Epidermal melanocyte (primary cell): ENCODE data around the gene GRIFIN.

Source experiments
- DNase-seq: peaks from one replicate; pipeline ENCODE4 v3.0.0; 2011; ENCODE audit warnings: low spot score; ENCODE audit not compliant: insufficient read length

Gene GRIFIN

DNA sequence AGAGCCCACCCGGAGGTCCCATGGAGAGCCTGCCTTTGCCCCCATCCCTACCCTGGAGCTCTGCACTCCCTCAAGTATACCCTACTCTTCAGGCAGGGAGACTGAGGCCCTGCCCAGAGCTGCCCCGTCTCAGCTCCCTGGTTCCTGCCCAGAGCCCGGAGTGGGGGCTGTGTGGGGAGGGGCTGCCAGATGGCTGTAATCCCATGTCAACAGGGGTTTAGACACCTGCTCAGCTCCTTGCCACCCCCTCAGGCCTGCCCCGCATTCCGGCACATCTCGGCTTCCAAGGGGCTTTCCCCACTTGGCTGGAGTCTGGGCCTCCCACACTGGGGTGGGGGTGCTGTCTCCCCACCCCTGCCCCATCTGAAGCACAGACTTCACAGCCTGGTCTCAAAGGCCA lies 22.5 kb upstream of the GRIFIN start:
- DNase-seq, result no peak

DNA sequence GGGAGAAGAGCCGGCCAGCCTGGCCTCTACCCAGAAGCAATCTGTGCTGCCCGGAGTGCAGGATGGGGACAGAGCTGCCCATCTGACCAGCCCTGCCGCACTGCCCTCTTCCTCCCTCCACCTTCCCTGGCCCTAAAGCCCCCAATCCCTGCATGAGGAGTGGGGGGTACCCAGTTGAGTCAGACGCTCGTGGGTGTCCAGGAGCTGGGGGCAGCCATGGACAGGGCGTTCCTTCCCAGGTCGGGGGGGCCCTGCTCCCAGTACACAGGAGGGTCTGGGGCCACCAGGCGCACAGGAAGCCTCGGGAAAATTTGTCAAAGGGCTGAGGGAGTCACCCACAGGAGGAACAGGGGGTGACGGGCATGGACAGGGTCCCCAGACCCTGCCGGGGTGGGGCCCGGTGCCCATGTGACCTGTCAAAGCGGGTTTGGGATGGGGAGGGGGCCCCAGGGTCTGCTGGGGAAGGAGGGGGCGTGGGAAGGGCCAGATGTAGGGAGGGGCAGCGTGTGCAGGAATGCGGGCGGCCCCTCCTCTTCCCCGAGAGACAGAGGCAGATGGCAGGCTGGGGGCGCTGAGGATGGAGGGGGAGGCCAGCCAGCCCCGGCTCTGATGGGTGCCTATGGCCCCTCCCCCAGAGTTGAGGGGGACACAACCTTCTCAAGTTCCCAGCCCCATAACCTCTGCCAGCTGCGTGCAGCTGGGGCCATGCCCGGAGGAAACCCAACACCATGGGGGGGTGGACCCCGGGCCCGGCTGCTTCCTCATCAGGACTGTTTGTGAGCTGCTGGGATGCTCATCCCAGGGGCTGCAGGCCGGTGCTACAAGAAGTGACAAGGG lies 21.5 kb upstream of the GRIFIN start:
- DNase-seq, result no peak

DNA sequence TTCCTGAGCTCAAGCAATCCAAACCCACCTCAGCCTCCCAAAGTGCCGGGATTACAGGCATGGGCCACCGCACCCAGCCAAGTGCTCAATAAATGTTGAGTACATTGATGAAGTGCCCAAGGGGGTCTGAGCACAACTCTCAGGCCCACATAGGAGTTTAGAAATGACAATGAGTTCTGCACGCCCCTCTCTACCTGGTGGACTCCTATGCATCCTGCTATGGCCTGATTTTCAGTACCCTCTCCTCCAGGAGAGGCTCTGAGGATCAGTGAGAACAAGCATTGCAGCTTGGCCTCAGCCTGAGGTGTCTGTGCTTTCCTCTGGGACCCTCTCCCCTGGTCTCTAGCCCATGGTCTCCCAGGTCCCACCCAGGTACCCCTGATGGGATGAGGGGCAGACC lies 20.9 kb upstream of the GRIFIN start:
- DNase-seq, result no peak

DNA sequence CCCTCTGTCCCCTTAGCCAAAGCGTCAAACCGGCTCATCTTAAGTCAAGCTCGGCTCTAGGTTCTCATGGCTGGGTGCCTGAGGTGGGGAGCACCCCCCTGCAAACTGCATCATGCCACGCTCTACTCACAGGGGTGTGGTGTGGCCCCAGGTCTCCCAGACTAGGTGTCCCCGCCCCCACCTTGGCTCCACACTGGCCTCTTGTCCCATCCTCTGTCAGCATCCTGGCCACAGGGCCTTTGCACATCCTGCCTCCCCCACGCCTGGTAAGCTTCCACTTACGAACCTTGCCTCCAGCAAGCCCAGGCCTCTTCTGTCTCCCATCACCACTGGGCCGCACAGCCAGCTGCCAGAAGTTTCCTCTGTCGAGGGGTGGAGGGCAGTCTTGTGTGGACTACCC lies 20.2 kb upstream of the GRIFIN start:
- no peak for DNase-seq

DNA sequence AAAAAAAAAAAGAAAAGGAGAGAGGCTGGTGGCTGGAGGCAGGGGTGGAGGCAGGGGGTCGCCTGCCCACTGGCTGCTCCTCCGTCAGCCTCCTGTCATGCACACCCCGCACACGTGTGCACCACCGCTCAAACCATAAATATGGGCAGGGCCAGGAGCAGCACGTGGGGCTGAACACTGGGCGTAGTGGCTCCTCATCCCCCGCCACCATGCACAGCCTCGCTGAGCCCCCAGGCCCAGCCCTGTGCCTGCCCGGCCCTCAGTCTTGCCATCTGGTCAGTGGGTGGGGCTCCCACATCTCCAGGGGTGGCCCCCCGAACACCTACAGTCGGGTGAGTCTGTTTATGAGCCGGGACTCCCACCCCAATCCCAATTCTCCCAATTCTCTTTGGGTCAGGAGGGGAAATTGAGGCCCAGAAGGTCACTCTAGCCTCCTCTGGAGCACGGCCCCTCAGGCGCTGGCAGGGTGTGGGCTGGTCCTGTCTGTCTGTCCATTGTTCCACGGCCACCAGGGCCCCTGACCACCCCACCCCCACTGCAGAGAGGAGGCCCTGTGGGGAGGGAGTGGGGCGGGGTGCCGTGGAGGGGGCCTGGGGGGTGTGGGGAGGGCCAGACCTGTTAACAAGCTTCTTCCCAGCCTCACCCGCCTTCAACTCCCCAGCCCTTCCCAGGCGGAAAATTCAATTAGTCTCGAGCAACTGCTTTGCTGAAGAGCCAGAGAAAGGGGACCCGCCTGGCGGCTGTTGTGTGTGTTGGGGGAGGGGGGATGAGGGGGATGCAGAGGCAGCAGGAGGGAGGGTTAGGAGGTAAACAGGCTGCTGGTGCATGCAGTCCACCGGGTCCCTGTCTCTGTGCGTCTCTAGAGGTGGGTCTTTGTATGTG lies 19.5 kb upstream of the GRIFIN start:
- DNase-seq, result no peak

DNA sequence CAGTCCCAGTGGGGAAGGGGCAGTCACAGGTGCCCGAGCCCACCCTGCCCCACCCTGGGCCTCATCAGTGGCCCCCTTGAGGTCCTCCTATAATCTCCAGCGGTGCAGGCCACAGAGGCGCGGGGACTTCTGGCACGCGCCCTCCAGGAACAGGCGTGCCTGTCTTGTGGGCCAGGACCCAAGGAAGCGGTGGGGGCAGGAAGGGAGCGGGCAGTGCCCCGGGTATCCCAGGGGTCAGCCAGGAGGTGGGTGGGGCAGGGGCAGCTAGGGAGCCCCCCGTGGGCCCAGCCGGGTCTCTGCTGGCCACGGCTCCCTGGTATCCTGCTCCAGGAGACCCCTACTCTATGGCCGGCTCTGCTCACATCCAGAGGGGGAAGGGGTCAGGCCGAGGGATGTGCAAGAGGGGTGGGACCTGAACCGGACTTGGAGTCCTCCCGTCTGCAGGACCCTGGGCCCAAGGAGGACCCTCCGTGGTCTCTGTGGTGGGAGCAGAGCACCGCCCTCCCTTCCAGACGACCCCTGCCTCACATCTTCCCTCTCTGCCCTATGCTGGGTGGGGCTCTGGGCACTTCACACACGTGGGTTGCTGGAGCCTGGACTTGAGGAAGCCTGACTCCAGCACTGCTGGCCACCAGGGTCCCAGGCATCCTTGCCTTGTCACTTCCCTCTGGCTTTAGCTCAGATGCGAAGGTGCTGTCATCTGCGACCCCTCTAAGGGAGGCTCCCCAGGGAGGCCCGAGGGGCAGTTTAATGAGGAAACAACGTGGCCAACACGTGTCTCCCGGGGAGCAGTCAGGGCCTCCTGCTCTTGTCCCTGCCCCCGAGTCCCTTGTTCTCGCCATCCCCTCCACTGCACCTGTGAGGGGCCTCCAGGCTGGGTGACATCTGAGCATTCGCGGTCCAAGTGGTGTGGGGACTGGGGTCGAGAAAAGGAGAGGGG lies 18.3 kb upstream of the GRIFIN start:
- no peak for DNase-seq

DNA sequence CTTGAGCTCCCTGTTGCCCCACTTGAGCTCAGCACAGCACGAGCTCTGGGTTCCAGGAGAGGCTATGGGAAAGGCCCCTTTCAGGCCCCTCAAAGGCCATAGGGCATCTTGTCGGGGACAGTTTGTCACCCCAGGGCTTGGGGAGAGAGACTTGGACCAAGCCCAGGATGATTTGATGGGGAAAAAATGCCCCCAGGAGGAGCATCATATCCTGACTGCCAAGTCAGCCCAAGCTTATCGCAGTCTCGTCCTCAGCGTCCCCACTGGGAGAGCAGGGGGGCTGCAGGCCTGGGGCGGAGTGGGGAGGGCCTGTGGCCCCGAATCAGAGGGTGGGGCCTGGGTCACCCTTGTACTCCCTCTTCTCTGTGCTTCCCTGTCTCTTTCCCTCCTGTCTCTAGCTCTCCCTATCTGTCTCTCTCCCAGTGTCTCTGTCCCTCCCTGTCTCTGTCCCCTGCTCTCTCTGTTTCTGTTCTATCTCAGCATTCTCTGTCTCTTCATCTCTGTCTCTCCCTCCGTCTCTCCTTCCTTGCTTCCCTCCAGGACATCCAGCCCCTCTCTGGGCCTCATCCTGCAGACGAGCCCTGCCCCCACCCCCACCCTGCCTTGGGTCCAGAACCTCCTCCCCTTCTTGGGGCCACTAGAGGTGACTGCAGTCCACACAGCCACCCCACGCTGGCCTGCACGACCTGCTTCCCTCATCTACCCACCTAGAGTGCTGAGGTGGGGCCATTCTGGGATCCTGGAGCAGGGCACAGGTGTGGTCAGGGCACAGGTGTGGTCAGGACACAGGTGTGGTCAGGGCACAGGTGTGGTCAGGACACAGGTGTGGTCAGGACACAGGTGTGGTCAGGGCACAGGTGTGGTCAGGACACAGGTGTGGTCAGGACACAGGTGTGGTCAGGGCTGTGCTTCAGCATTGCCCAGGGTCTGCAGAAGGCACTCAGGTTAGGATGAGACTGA lies 17.3 kb upstream of the GRIFIN start:
- DNase-seq, result no peak

DNA sequence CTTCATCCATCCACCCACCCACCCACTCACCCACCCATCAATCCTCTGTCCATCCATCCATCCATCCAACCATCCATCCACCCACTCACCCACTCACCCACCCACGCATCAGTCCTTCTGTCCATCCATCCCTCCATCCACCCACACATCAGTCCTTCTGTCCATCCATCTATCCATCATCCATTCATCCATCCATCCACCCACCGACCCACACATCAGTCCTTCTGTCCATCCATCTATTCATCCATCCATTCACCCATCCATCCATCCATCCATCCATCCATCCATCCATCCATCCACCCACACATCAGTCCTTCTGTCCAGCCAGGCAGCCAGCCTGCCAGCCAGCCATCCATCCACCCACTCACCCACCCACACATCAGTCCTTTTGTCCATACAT lies 15.8 kb upstream of the GRIFIN start:
- DNase-seq, result no peak

DNA sequence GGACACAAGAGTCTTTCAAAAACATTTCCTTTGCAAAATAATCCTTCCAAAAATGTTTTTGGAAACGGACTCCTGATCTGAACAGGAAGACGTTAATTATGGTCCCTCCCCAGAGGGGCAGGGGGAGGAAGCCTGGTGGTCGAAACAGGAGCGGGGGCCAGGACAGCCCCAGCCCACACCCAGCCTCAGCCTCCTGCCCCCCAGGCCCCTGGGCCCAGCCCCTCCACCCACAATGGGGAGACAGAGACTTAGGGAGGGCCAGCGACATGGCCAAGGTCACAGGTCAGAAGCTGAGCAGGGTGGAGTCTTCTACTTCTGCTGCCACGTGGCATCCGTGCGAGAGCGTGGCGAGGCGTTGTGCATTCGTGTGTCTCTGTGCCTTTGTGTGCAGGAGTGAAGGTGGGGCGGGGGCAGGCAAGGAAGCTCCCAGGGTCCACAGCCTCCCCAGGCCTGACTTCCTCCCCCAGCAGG lies 14.0 kb upstream of the GRIFIN start:
- DNase-seq, result no peak

DNA sequence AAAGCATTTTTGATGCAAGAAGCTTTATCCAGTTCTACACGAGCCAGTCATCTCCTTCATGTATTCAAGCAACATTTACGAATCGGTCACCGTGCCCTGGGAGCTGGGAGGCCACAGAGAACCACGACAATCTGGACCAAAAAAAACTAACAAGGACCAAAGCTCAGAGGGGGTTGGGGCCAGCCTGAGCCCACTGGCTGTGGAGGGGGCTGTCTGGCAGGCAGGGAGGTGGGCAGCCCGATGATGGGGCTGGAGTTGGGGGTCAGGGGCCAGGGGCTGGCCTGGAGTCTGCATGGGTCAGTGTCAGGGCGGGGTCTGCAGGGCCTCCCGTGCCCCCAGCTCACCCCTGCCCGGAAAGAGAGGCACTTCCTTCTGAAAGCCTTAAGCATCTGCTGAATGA lies 12.5 kb upstream of the GRIFIN start:
- DNase-seq, result no peak

DNA sequence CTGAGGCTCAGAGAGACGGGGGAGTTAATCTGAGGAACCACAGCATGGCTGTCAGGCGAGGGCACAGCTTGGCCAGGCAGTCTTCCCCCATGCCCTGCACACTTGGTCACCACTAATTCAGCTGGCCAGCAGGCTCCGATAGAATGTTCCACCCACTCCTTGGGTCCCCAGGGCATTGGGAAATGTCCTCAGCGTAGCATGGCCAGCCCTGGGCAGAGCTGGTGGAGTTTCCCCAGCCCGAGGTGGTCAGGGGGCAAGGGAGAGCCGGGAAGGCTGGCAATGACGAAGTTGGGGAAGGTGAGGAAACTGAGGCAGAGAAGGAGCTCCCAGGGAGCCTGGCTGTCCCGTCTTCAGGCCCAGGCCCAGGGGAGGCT lies 12.1 kb upstream of the GRIFIN start:
- no peak for DNase-seq

DNA sequence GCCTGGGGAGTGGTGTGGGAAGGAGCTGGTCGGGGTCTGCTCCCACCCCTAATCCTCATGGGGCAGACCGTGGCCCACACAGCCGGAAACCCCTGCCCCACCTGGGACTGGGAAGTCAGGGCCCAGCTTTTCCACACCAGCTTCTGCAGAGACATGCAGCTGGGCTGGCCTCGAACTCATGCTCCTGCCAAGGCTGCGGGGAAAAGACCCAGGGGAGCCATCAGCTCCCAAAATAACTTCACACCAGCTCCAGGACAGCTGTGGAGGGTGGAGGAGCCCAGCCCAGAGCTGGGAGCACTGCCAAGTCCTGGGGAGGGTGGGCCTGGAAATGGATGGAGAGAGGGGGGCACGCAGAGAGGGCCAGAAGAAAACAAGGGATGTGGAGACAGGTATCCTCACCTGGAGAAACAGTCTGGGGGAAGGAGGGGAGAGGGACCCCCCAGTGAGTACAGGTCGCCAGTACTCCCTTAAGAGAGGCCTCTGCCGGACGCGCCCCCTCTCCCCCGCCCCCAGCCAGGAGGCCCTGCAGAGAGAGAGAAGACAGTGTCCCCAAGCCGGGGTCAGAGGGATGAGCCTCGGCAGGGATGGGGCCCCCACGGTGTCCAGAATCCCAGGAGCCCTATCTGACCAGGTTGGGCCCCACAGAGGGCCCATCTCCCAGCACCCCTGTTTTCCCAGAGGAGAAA lies 11.5 kb upstream of the GRIFIN start:
- DNase-seq, result no peak

DNA sequence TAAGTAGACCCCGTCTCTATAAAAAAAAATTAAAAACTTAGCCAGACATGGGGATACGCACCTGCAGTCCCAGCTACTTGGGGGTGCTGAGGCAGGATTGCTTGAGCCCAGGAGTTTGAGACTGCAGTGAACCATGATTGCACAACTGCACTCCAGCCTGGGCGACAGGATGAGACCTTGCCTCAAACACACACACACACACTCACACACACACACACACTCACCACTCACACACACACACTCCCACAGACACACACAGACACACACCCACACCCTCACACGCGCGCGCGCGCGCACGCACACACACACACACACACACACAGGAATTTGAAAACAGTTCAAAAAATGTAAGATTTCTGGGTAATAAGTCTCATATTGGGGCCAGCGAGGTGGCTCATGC lies 8.7 kb upstream of the GRIFIN start:
- no peak for DNase-seq

DNA sequence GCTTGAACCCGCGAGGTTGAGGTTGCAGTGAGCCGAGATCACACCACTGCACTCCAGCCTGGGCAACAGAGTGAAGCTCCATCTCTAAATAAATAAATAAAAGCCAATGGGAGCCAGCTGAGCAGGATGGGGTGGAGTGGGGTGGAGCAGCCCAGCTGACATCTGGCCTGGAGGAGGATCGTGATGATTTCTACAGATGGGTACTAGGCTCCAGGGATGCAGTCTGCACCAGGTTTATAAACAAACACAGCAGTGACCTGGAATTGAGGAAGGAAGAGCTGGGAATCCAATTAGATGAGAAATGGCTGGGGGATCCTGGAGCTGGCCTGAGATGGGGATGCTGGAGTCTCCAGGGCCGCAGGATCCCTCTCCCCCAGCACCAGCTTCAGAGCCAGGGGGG lies 7.3 kb upstream of the GRIFIN start:
- DNase-seq, result no peak

DNA sequence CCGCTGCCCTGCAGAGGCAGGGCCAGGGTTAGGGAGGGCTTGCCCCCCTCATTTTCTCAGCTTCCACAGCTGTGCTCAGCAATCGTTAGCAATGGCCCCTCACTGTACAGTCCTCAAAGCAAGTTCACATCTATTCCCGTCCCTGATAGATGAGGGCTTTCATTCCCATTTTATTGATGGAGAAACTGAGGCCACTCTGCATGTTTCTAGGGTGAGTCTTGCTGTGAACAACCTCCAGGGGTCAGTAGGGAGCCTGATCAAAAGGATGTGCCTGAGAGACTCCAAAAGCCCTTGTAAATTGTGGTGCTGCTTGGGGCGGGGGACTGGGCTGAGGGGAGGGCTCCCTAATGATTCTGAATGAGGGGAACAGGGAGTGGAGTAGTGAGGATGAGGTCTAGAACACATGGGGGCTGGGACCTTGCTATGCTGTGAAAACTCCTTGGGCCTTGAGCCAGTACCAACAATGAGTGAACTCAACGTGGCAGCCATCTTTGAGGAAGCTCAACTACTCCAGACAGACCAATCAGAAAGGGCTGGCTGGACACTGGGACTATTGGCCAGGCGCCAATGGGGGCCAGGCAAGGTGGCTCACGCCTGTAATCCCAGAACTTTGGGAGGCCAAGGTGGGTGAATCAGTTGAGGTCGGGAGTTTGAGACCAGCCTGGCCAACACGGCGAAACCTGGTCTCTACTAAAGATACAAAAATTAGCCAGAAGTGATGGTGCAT lies 6.7 kb upstream of the GRIFIN start:
- no peak for DNase-seq

DNA sequence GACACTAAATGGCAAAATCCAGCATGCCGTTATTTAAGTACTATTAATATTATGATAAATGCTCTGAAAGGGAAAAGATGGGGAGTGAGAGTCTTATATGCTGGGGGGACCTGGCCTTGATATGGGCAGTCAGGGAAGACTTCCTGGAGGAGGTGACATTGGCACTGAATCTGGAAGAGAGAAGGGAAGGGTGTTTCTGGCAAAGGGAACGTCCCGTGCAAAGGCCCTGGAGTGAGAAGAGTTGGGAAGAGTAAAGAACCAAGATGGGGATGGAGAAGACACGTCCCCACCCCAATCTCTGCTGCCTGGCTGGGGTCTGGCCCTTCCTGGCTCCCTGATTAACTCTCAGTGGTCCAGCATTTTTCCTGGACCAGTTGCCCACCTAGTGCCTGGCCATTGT lies 5.0 kb upstream of the GRIFIN start:
- DNase-seq, result no peak

DNA sequence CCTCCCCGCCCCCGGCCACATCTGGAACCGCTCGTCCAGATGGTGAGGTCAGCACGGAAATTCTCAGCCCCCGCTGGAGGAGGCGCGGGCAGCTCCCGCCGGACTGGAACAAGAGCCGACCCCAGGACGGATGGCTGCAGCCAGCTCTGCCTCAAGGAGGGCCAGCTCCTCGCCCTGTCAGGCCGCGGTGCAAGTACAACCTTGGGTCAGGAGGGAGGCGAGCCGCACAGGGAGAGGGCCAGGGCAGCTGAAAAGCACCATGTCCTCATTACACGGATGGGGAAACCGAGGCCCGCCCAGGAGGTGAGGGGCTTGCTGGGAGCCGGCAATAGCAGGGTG lies 3.8 kb upstream of the GRIFIN start:
- DNase-seq, result no peak

DNA sequence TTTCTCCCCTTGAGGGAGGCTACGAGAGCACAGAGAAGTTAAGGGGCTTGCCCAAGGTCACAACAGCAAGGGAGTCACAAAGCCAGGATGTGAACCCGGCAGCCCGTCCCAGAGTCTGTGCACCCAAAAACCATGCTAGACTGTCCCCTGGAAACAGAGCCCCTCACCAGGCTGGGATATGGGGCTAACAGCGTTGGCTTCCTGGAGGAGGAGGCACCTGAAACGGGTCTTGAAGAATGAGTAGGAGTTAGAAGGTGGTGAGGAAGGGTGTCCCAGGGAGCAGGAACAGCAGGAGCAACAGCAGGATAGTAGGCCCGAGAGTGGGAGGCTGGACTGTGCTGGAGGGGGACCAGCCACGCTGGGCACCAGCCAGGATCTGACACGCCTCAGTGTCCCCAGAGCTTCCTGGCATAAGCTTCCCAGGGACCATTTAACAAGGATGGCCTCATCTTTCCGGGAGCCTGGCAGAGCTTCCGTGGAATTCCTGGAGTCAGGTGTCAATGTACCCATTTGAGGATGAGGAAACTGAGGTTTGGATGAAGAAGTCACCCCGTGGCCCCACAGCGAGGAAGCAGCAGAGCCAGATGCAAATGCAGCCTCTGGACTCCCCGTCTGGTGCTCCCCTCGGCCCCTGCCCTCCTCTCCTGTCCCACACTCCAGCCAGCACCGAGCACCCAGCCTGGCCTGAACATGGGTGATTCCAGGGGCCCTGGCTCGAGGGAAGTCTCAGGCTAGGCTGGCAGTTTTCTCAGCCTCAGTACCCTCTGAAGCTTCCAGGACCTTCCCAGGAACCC lies 3.3 kb upstream of the GRIFIN start:
- DNase-seq, result no peak
